CD4-positive, alpha-beta T cell treated with Interleukin-15 for 4 hours (primary cell): Measurements from ENCODE around the gene OPRL1.

ENCODE experiments used
- DNase-seq: peaks from one replicate; pipeline ENCODE4 v3.0.0-alpha.2; 2020; ENCODE audit warnings: low spot score

OPRL1 gene

GRCh38 chr20:64104667-64105451 lies 25.0 kb downstream of the OPRL1 start:
- no peak for DNase-seq

DNA sequence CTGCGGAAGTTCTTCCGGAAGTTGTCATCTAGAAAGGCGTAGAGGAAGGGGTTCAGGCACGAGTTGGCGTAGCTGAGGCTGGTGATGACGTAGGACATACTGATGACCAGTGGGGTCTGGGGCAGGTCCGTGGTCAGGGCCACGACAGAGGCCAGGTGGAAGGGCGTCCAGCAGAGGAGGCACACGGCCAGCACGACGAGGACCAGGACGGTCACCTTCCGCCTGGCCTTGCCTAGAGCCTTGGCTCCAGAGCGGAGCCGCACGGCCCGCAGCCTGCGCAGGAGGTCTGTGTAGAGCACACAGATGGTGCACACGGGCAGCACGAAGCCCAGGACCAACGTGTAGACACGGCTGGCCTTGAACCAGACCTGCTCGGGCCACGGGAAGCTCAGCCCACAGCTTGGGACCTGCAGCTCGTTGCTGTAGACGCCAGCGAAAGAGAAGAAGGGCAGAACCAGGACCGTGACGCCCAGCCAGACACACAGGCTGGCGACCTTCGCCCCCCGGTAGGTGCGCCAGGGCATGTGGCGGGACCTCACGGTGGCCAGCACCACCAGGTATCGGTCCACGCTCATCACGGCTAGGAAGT lies 26.1 kb downstream of the OPRL1 start:
- DNase-seq, result no peak

- DNase-seq, result no peak
Observed at GRCh38 chr20:64106435-64106961, 26.6 kb downstream of the OPRL1 start.

GRCh38 chr20:64106981-64107735 lies 27.3 kb downstream of the OPRL1 start, which contains the start of gene NPBWR2:
Gene NPBWR2 (minus strand): TSS chr20:64107565. CDS start chr20:64106831, 734 bp downstream.
- DNase-seq, result no peak

- no peak for DNase-seq
Observed at GRCh38 chr20:64107736-64108457, 28.0 kb downstream of the OPRL1 start.

GRCh38 chr20:64108731-64109681 lies 29.1 kb downstream of the OPRL1 start:
- no peak for DNase-seq

DNA sequence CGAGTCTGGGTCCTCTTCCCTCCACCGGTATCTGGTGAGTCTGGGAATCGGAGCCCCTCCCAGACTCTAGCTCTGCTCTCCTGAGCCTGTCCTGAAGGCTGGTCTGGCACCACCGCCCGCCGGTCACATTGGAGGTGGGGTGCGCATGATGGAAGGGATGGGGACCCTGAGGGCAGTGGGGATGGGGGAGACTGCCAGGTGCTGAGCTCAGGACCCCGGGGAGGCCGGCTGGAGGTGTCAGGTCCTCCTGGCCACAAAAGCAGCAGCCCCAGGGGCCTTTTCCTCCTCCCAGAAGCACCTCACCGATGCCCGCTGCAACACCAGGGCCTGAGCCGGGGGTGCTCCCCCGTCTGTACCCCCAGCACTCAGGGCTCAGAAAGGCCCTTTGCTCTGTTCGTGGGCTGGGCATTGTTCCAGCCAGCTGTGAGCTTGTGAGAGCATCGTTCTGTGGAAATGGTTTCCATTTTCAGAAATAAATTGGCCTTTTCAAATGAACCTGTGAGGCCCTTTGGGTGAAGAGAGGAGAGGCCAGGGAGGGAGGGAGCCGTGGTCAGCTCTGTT lies 30.0 kb downstream of the OPRL1 start:
- DNase-seq, result no peak

DNA sequence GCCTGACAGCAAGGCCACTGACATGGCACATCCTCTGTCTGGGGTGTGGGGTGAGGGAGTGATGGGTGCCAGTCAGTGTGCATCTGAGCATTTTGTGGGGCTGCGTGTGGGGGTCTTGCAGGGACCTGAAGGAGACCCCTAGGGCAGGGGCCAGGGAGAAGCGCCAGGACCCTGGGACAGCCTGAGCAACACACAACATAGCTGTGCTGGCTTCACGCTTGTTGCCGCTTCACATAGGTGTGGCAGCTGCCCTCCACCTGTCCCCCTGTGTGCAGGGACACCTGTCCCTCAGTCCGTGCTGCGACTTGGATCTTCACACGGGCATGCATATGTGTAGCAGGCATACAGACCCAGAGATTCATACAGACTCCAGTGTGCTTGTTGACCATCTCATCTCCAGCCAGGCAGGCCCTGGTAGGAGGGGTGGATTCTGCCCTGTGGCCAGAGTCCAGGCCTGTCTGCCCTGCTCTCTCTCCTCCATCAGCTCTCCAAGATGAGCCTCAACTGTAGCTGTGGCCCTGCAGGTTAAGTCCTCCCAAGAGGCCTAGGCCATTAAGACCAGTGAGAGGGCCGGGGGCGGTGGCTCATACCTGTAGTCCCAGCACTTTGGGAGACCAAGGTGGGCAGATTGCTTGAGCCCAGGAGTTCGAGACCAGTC lies 30.7 kb downstream of the OPRL1 start:
- no peak for DNase-seq

DNA sequence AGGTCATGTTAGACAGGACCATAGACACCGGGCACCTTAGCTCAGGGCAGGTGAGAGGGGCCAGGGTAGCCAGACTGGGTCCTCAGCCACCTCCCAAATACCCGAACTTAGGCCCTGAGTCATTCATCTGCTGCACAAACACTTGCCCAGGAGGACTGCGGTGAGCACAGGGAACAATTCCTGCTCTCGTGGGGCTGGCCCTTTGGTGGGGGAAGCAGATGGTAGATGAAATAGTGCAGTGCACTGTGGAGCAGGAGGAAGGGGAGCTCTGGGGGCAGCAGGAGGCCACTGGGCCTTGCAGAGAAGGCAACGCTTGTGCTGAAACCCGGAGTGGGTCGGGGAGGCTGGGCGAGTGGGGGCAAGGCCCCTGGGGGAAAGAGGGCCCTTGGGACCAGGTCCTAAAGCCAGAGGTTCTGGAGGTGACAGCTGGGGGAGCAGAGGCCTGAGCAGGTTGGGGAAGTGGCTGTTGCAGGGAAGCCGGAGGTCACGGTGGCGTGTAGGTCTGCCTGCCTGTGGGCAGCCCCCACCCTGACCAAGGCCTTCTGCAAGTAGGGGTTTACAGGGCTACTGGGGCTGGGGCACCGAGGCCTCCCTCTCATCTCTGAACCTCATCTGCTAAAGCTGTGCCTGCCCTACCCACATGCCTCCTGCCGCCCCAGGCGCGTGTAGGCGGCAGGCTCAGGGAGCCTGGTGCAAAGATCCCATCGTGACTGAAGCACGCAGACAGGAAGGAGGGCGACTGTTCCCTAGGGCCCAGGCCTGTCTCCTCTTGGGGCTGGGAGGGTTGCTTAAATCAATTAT lies 32.2 kb downstream of the OPRL1 start:
- no peak for DNase-seq

- no peak for DNase-seq
Observed at GRCh38 chr20:64112691-64113443, 33.0 kb downstream of the OPRL1 start.

GRCh38 chr20:64113444-64113775 lies 33.5 kb downstream of the OPRL1 start:
- no peak for DNase-seq

GRCh38 chr20:64113796-64114355 lies 34.0 kb downstream of the OPRL1 start:
- DNase-seq, result no peak

- no peak for DNase-seq
Observed at GRCh38 chr20:64114356-64114971, 34.6 kb downstream of the OPRL1 start.

GRCh38 chr20:64115171-64115911 lies 35.5 kb downstream of the OPRL1 start:
- DNase-seq, result no peak

DNA sequence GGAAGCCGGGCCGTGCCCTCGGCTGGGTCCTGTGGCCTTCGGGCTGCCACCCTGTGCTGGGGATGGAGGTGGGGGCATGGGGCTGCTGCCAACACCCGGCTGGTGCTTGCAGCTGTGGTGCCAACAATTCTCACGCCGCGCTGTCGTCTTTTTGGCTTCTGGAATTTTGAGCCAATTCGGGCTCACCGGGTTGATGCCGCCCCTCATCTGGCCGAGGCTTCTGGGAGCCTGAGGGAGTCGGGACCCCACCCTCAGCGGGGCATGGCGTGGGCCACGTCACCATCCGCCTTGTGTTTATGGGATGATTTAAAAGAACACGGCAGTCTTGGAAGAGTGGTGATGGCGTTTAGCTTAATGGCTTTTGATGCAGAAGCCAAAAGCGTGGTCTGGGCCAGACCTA lies 36.1 kb downstream of the OPRL1 start:
- DNase-seq, result no peak

- DNase-seq, result no peak
Observed at GRCh38 chr20:64116541-64117431, 36.9 kb downstream of the OPRL1 start.
